HG02981 (cell line): ENCODE data around the gene CCDC9B.

Source experiments
- ATAC-seq: cut with Tn5 transposase; IDR thresholded peaks from one replicate; pipeline ENCODE4 v1.9.1; 2021; ENCODE audit warnings: mild to moderate bottlenecking, moderate library complexity; ENCODE audit not compliant: unreplicated experiment

Gene CCDC9B

DNA sequence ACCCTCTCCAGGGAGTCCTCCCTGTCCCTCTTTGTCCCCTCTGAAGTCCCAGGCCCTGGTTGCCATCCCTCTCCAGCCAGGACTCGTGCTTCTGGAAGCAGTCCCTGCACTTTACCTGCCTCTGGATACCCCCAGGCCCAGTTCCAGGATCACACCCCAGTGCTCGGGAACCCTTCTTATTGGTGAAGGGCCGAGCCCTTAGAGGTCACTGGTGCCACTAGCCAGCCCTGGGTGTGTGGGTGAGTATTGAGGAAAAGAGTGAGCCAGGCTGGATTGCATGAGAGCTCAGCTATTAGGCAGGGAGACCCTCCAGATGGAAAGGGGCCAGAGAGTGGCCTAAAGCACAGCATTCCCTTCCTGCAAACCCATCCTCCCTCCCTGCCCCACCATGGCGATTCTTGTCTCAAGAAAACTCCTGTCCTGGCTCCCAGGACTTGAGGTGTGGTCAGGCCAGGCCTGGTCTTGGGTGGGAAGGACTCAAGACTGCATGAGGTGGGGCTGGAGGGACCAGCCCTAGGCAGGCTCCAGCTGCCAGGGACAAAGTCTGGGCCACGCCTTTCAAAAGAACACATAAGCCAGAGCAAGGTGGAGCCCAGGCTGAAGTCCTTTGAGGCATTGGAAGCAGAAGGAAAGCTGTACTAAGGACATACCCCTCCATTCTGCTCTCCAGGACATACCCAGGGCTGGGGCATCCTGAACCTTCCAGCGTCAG lies 5.3 kb upstream of the CCDC9B start:
- ATAC-seq, result no peak

DNA sequence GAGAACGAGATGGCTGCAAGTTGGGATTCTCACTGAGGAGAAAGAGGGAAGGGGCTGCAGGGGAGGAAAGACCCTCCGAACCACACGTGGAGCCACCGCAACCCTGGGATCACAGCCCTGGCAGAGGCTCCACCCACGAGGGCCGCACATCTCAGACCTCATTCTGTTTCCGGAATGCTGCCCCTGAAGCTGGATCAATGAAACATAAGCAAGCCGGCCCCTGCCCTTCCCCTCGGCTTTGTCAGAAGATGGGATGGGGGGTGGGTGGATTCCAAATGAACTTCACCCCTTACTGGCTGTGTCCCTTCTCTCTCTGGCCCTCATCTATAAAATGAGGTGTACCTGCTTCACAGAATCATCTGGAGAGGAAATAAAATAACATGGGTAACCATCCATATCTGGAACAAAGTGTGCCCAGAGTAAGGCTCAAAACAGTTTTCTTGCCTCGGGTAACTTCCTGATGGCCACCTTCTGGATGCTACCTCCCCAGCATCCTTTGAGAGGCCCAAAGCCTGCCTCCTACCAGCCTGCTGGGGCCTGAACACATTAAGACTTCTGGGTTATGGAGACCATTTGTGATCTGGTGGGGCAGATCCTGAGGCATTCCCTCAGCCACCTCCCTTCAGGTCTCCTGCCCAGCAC lies 4.6 kb upstream of the CCDC9B start:
- ATAC-seq, result no peak

DNA sequence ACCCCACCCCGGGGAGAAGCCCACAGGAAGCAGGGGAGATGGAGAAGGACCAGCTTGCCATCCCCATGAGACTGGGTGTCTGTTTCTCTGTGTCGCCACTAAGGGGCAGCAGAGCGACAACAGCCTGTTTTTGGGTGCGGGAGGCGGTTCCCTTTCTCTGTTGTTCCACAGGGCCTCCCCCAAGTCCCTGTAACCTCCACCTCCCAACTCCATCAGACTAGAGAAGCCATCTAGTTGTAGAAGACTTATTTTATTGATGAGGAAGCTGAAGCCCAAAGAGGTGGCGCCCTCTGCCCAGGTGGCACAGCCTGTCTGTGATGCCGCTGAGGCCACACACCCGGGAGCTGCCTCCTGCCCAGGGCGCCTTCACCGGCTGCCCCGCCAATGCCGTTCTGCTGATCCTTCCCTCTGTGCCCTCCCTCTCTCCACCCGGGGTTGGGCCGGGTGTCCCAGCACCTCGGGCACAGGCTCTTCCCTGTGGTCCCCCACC lies 3.9 kb upstream of the CCDC9B start:
- ATAC-seq, result peak; percentile 67

DNA sequence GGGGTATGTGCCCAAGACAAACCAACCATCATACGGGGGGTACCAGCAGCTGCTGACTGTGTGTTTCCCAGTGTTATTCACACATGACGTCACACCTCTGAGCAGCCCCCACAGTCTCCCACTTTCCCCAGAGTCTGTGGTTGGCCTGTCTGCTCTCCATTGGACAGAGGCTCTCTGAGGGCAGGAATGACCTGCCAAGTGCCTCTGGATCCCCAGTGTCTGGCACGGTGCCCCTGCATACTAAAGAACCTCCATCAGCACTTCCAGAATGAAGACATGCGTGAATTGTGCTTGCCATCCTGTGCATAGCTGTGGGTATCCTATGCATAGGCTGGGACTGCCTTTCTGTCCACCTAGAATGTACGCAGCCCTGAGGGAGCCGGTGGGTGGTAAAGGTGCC lies 3.5 kb upstream of the CCDC9B start:
- no peak for ATAC-seq

DNA sequence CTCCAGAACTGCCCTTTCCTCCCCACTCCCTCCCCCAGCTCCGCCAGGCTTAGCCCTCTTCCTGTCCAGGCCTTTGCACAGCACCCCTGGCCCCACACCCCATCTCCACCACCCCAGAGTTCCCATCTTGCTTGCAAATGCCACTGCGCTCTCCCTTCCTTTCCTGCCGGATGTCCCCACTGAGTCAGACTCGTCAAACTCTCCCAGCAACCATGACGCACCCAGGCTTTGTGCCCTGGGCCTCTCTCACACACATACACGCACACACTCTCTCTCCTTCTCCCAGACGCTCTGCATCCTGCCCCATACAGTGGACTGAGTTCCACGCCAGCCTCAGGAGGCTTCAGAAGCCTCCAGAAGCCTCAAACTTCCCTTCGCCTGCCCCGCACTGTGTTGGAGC lies 2.8 kb upstream of the CCDC9B start:
- ATAC-seq, result no peak

DNA sequence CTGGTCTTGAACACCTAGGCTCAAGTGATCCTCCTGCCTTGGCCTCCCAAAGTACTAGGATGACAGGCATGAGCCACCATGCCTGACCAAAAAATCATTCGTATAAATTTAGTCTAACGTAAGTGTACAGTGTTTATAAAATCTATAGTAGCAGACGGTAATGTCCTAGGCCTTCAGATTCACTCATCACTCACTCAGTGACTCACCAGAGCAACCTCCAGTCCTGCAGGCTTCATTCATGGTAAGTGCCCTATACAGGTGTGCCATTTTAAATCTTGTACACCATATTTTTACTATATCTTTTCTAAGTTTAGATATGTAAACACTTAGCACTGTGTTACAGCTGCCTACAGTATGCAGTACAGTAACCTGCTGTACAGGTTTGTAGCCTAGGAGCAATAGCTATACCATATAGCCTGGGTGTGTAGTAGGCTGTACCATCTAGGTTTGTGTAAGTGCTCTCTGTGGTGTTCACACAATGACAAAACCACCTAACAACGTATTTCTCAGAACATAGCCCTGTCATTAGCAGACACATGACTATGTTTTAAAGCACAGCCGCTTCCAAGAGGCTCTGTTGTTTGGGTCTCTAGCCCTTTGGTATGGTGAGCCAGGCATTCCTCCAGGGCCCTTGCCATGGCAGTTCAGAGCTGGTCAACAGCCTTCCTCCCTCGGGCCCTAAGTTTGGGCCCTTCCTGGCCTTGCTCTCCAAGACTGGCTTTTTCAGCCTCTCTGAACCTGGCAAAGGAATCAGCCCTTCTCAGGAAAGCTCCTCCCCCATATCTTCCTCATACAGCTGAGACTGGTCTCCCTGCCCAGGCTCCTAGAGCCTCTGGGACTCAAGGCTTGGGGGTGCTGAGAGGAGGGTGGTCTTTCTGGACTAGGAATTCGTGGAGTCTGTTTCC lies 1.9 kb upstream of the CCDC9B start:
- no peak for ATAC-seq

DNA sequence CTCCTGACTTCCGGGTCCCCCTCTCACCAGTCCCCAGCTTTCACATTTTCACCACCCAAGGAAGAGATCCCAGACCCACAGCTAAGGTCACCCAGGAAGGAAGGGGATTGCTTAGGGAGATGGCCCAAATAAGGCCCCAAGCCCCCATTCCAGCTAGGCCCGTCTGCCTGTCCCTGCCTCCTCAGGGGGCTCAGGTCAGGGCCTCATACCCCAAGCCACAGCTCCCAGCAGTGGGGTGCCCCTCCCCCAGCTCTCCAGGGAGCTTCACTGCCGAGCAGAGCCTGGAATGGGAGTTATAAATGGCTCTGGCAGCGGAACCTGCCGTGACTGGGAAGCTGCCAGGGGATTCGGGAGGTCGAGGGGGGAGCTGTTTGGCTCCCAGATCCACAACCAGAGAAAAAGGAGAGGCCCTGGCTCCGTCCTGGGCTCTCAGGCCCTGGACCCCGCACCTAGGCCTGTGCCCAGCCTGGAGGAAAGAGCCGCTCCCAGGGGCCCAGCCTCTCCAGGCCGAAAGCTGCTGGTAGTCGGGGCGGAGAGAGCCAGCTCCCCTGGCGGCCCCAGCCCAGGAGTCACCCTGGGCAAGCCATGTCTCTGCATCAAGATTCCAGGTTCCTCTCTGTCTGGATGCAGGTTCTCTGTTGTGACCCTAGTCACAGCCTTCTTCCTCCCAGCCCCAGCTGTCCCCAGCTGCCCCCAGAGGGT lies 550 bp downstream of the CCDC9B start:
- ATAC-seq, result no peak

DNA sequence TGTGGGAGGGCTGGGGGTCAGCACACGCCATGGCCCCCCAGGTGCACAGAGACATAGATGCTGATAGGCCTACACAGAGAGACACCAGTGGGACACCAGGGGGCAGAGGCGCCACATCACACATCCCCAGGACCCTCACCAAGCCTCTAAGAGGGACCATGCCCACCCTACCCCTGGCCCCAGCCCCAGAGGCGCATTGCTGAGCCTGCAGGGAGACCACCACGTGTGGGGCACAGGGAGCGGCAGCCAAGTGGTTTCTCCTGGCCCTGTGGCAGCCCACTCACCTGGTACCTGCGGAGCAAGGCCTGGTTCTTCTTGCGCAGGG lies 1.2 kb downstream of the CCDC9B start:
- no peak for ATAC-seq

DNA sequence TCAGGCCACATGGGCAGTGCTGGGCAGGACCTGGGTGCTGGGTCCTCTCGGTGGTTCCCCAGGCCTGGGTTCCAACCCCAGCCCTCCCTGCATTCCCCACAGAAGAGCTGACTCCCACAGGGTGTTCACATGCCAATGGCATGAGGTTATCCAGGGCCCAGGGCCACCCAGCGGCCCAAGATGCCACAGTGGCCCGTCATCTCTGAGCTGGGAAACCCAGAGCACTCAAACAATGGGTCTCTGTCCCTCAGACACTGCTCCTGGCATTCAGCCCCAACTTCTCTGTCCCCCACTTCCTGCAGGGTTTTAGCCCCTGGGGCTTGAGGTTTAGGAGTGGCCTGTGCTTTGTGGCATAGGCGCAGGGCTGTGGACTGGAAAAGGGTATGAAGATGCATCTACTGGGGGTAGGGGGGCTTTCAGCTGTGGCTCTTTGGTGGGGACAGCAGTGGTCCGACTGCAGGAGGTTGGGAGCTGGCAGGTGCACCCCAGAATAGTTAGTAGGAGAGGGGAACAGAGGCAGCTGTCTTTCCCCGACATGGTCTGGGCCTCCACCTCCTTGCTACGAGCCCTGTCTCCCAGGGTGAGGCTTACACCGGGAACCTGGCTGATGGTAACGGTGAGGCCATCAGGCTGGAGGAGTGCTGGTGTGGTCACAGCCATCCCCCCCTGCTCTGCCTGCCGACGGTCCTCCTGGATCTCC lies 1.7 kb downstream of the CCDC9B start:
- no peak for ATAC-seq

DNA sequence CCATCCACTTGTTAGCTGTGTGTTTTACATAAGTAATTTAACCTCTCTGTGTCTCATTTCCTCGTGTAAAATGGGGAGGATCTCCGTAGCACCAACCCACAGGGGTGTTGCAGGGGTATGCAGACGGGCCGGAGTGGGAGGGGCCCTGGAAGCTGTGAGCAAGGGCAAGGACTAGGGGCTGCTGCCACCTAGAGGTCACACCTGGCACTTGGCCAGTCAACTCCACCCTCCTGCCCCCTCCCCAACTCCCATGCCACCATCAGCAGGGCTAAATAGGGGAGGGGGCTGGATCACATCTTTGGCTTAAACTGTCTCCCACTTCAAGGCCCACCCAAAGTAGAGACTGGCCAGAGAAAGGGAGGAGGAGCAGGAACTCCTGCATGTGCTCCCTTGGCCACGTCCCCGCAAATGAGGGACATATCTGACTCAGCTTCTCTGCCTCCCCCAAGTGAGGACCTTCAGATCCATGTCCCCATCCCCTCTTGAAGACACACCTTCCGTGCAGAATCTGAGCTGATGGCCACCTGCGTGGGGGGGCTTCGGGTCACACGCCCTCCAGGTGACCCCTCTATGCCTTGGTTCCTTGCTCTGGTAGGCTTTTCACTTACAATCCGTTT lies 2.6 kb downstream of the CCDC9B start:
- ATAC-seq, result no peak

DNA sequence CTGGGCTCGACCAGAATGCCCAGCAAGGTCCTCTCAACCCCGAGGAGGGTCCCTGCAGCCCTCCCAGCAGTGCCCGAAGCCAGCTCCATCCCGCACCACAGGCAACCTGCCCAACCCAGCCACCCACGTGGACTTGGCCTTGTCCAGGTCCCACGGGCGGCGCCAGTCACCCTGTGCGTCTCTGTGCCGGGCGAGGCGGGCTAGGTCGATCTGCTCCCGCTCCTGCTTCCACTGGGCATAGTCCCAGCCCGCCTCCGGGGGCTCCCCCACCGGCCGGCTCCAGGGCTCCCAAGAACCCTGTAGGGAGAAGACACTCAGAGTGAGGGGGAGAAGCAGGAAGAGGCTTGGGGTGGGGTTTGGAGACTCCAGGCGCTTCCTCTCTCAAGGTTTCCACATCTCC lies 3.1 kb downstream of the CCDC9B start:
- no peak for ATAC-seq

DNA sequence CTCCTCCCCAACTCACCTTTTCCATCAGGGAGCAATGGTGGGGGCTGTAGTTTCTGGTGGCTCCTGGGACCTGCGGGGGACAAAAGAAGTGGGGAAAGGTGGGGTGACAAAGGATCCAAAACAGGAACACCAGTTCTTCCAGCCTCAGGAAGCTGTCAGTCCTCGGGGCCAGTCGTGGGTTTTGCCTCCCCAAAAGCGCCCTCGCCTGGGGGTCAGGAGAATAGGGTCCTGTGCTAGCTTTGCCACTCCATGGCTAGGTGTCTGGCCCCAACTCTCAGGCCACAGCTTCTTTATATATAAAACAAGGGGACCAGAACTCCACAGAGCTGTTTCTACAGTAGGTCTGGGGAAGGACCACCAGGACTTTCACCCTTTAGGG lies 4.0 kb downstream of the CCDC9B start:
- no peak for ATAC-seq

DNA sequence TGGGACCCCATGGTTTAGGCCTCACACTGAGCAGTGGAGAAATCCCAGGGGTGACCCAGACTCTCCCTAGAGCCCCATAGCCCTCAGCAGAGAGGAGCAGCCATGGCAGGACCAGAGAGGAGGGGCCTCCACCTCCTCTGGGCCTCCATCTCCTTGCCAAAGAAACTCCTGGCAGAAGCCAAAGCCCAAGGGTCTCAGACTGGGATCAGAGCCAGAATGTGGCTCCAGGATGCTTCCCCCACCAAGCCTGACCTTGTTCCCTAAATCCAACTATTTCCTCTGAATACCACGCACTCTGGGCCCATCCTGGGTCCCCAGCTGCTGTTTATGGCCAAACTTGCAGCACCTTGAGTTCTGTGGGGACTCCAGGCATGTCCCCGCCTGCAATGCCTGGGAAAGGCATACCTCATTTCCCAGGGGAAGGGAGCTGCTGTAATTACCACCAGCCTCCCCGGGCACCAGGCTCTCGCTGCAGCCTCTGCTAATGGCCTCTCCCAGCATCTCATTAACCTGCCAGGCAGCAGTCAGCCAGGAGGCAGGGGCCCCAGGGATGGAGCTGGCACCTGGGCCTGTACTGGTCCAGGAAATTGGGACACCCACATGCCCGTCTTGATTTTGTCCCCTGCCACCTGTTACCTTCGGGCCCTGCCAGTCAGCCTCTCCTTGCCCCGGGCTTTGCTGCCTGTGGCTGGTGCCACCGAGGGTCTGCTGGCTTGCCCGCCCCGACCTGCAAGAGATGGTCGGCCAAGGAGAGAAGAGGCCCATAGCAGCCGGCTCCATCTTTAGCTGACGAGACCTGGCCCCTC lies 4.6 kb downstream of the CCDC9B start:
- no peak for ATAC-seq

DNA sequence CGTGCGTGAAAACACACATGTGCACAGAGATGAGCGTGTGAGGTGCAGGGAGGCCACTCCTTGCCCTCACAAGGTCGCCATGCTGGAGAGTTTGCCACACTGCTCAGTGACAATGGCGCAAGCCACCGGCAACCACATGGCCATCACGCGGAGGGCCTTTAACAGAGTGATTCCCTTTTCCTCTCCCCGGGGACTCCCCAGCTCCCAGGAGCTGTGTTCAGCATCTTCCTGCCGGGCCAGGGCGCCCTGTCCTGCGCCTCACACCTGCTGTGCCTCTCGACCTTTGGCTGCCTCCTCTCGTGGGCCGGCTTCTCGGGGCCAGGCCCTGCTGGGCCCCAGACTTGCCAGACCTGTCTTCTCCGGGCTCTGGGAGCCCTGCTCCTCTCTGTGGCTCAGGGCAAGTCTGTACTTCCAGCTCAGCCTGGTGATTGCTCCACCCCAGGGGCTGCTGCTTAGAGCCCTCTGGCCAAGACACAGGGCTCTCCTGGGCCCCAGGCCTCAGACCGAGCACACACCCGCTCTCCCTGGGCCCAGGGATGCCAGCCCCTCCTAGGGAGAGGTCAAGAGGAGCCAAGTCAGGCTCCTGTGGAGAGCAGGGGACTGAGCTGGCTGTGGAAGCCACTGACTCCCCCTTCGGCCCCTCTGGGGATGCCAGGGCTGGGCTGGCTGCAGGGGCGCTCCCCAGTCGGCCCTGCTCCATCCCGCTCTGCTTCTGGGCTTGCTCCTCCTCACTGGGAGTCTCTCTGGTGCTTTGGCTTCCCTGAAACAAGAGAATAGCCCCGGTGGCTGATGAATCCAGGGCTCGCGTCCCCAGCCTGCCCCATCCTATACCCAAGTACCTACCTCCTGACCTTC lies 5.6 kb downstream of the CCDC9B start:
- ATAC-seq, result no peak

DNA sequence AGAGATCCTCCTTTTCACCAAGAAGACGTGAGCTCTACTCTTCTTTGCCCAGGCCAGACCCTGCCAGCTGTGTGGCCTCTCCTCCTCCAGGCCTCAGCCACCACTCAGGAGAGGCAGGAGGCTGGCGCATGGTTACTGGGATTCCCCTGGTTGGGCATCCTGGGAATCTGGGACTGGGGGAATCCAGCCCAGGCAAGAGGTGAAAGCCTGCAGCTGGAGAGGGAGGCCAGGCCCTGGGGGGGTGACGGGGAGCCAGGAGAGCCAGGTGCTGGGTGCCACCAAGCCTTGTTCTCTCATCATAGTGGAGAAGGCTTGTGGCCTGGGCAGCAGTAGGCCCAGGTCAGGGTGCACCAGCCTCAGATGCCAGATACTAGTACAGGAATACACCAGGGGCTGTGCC lies 6.2 kb downstream of the CCDC9B start:
- ATAC-seq, result no peak

DNA sequence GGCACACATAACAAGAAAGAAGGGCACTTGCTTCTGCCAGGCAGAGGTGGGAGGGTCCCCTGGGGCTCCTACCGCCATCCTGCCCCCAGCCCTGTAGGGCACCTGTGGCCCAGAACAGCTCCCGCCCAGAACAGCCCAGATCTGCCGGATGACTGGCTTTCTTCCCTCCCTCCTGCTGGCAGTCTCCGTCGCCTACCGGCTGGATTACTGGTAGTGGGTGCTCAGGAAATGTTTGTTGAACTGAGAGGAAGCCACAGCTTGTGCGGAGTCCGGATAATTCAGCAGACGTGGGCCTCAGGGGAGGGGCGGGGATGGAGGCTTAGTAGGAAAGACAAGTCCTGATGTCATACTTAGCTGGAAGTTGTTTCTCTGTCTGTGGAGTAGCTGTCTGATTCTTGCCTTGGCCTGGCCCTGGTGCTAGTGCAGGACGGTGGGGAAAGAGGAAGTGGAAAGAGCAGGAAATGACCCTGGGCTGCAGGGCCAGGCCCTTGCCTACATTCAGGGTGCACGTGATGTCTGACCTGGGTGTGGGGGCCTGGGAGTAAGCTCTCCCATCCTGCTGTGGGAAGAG lies 6.7 kb downstream of the CCDC9B start:
- no peak for ATAC-seq

DNA sequence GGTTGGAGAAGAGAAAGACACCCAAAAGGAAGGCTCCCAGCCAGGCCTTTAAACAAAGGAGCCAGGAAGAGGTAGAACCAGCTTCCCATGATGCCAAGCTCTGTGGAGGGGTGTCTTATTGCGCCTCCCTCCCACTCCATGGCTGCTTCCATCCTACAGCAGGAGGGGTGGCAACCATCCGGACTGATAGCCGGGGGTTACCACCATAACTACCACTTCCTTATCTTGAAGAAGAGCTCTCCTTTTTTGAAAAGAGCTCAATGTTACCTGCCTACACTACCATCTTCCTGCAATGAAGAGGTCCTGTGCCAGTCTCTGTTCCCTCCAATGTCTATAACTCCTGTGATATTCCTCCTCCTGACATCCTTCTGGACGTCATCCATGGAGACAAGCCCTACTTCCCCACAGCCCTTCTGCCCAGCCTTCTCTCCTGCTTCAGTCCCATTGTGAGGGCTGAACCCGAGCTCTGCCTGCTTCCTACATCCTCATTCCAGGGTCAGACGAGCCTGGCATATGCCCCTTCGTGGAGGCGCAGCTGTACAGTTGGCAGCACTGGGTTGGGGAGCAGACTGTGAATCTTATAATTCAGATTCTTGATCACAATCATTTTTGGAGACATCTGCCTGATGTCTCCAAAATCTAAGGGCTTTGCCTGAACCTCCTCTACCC lies 8.5 kb downstream of the CCDC9B start:
- no peak for ATAC-seq

DNA sequence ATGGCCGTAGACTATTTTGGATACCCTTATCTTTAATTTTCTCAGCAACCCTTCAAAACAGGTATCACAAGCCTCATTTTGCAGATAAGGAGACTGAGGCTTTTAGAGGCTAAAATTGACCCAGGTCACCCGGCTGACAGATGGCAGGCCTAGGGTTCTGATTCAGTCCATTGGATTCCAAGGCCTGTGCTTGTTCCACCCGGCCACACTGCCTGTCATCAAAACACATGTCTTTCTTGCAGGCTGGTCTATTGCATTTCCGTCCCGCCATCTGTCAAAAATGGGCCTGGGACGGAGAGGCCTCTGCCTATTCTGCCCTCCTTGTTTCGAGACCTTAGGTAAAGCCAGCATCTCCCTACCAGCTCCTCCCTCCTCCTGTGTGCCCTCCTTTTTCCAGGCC lies 9.1 kb downstream of the CCDC9B start:
- ATAC-seq, result no peak
